HepG2 (cell line): Measurements from ENCODE around the gene SWSAP1. TPM values are rescaled to one million over a fixed set of nuclear protein-coding genes. Genes with fewer than 3 reads are reported as not detected.

ENCODE experiments used
- FOXJ3 ChIP-seq: sonication (generic); formaldehyde crosslinking; IDR thresholded peaks from 2 replicates; pipeline ENCODE4 v1.4.0; 2020; ENCODE audit warnings: missing genetic modification reagents, mild to moderate bottlenecking, borderline replicate concordance
- HNF1B ChIP-seq: sonication (generic); formaldehyde crosslinking; IDR thresholded peaks from 2 replicates; pipeline ENCODE4 v1.5.1; 2020; ENCODE audit warnings: mild to moderate bottlenecking, moderate library complexity, missing genetic modification reagents
- HNF4G ChIP-seq, 2 experiments: sonication (generic) in 1 of 2; formaldehyde crosslinking in 1 of 2; IDR thresholded peaks; 2 replicates each; pipeline versions ENCODE4 v1.4.0 to v1.6.1; 2011 to 2020; ENCODE audit warnings: borderline replicate concordance in 2 of 2, low read depth in 2 of 2, mild to moderate bottlenecking in 2 of 2, low read length in 1 of 2, missing genetic modification reagents in 1 of 2, moderate library complexity in 1 of 2
- MTF1 ChIP-seq: sonication (generic); formaldehyde crosslinking; IDR thresholded peaks from 2 replicates; pipeline ENCODE4 v1.5.0; 2020; ENCODE audit warnings: missing genetic modification reagents
- NR2F1 ChIP-seq, 2 experiments: fragments of 450-650 bp in 1 of 2; formaldehyde crosslinking in 1 of 2; IDR thresholded peaks; 2 replicates each; pipeline versions ENCODE4 v1.5.0 to v1.6.1; 2016 to 2020; ENCODE audit warnings: mild to moderate bottlenecking in 1 of 2, missing compliant biosample characterization in 1 of 2, missing genetic modification reagents in 1 of 2, moderate library complexity in 1 of 2
- PBX3 ChIP-seq: sonication (generic); formaldehyde crosslinking; IDR thresholded peaks from 2 replicates; pipeline ENCODE4 v1.8.1; 2023; ENCODE audit warnings: missing genetic modification reagents, inconsistent platforms, borderline replicate concordance
- PRDM4 ChIP-seq: sonication (generic); formaldehyde crosslinking; IDR thresholded peaks from 2 replicates; pipeline ENCODE4 v1.9.0; 2021; ENCODE audit warnings: missing genetic modification reagents, borderline replicate concordance
- RBM39 ChIP-seq: fragments of 200-400 bp; formaldehyde crosslinking; IDR thresholded peaks from one replicate; pipeline ENCODE4 v1.6.1; 2018; ENCODE audit warnings: antibody characterized with exemption, mild to moderate bottlenecking, low read depth, low read length; ENCODE audit not compliant: poor library complexity, severe bottlenecking
- SIX4 ChIP-seq: sonication (generic); formaldehyde crosslinking; IDR thresholded peaks from 2 replicates; pipeline ENCODE4 v1.4.0; 2020; ENCODE audit warnings: missing genetic modification reagents
- SKIL ChIP-seq: sonication (generic); formaldehyde crosslinking; IDR thresholded peaks from 2 replicates; pipeline ENCODE4 v1.8.0; 2022; ENCODE audit warnings: missing genetic modification reagents, mild to moderate bottlenecking, moderate library complexity, borderline replicate concordance
- TAF1 ChIP-seq: sonication (generic); formaldehyde crosslinking; IDR thresholded peaks from 2 replicates; pipeline ENCODE4 v1.4.0; 2020; ENCODE audit warnings: missing genetic modification reagents
- ZNF10 ChIP-seq: sonication (generic); formaldehyde crosslinking; IDR thresholded peaks from 2 replicates; pipeline ENCODE4 v1.4.0; 2020; ENCODE audit warnings: mild to moderate bottlenecking, low read depth, missing genetic modification reagents, borderline replicate concordance
- ZNF326 ChIP-seq: sonication (generic); formaldehyde crosslinking; IDR thresholded peaks from 2 replicates; pipeline ENCODE4 v1.4.0; 2020; ENCODE audit warnings: missing genetic modification reagents, borderline replicate concordance
- ZNF33A ChIP-seq: sonication (generic); formaldehyde crosslinking; IDR thresholded peaks from 2 replicates; pipeline ENCODE4 v1.5.1; 2020; ENCODE audit warnings: missing genetic modification reagents, mild to moderate bottlenecking, moderate library complexity, borderline replicate concordance
- ZNF431 ChIP-seq: sonication (generic); formaldehyde crosslinking; IDR thresholded peaks from 2 replicates; pipeline ENCODE4 v1.9.0; 2022; ENCODE audit warnings: missing genetic modification reagents, low read depth, mild to moderate bottlenecking, borderline replicate concordance
- ZNF460 ChIP-seq: sonication (generic); formaldehyde crosslinking; IDR thresholded peaks from 2 replicates; pipeline ENCODE4 v1.5.1; 2020; ENCODE audit warnings: missing genetic modification reagents, mild to moderate bottlenecking, borderline replicate concordance
- ZNF530 ChIP-seq: sonication (generic); formaldehyde crosslinking; IDR thresholded peaks from 2 replicates; pipeline ENCODE4 v1.5.0; 2020; ENCODE audit warnings: low read depth, mild to moderate bottlenecking, missing genetic modification reagents
- ZNF652 ChIP-seq: IDR thresholded peaks from 2 replicates; pipeline ENCODE4 v1.6.1; 2016; ENCODE audit warnings: low read depth, borderline replicate concordance
- ZNF773 ChIP-seq: sonication (generic); formaldehyde crosslinking; IDR thresholded peaks from 2 replicates; pipeline ENCODE4 v1.4.0; 2020; ENCODE audit warnings: missing genetic modification reagents, borderline replicate concordance
- polyA plus RNA-seq, 8 experiments: library from polyadenylated mRNA; depleted of rRNA in 3 of 8; stranded (reverse) in 7 of 8; unstranded in 1 of 8; fragments of >200 nt; fragmentation: Illumina TruSeq in 4 of 8; extraction: Trizol in 4 of 8; gene quantifications; 2 replicates each; pipeline versions ENCODE4 v1.2.1 to v1.2.3, GENCODE V29; 2011 to 2016; ENCODE audit warnings: low read depth in 4 of 8, missing spikeins in 1 of 8, mixed read lengths in 1 of 8; ENCODE audit not compliant: insufficient read depth in 1 of 8
- total RNA-seq, 5 experiments: library from RNA; depleted of rRNA; stranded (reverse); fragments of >200 nt; fragmentation: Illumina TruSeq; extraction: Trizol; gene quantifications; 2 replicates each; pipeline ENCODE4 v1.2.3, GENCODE V29; 2016; ENCODE audit warnings: low read depth in 1 of 5

SWSAP1 gene
- total and polyA plus RNA-seq, 2 of the 13 experiments (the other 11 are each of a cell fraction or from before 2014, with no cell fraction given): 2.7 to 3.3 TPM

- TF ChIP-seq SKIL (CRISPR knock-in tag): no peak
- no peak for TF ChIP-seq RBM39
- no peak for TF ChIP-seq ZNF652 (CRISPR knock-in tag)
- TF ChIP-seq HNF1B (CRISPR knock-in tag): no peak
- no peak for TF ChIP-seq PRDM4 (CRISPR knock-in tag)
- TF ChIP-seq PBX3 (CRISPR knock-in tag): no peak
- TF ChIP-seq HNF4G (IDR thresholded peaks at IDR 0.05; ENCODE audit: borderline replicate concordance, low read depth, low read length): no peak
- TF ChIP-seq HNF4G (CRISPR knock-in tag; IDR thresholded peaks at IDR 0.05; ENCODE audit: borderline replicate concordance, low read depth): no peak
- TF ChIP-seq ZNF530: no peak
- no peak for TF ChIP-seq NR2F1 (CRISPR knock-in tag; IDR thresholded peaks at IDR 0.05)
- no peak for TF ChIP-seq ZNF326 (CRISPR knock-in tag)
- no peak for TF ChIP-seq ZNF773
- TF ChIP-seq FOXJ3 (CRISPR knock-in tag): no peak
- no peak for TF ChIP-seq ZNF33A (CRISPR knock-in tag)
- peak; percentile 44; the same call in 1 of the 2 replicates for TF ChIP-seq TAF1 (CRISPR knock-in tag)
- TF ChIP-seq ZNF431 (CRISPR knock-in tag): no peak
- TF ChIP-seq ZNF10: no peak
- no peak for TF ChIP-seq MTF1 (CRISPR knock-in tag)
- no peak for TF ChIP-seq SIX4
- TF ChIP-seq ZNF460 (CRISPR knock-in tag): no peak
These were observed 44.4 kb downstream of the SWSAP1 start, which contains the start of gene RGL3 (continued) for GRCh38 chr19:11418549-11419506.
